Lower lobe of right lung (tissue), 2 donors: Measurements from ENCODE around the gene CSNK2A1. TPM values are rescaled to one million over a fixed set of nuclear protein-coding genes. Genes with fewer than 3 reads are reported as not detected.

Source experiments
- ATAC-seq, 2 donors: fragments of 200-7000 bp; cut with Tn5 transposase; one replicate each; pipeline ENCODE4 v1.9.1; 2020 to 2022; ENCODE audit warnings: mild to moderate bottlenecking in 2 of 2, moderate library complexity in 2 of 2
- DNase-seq: peaks from one replicate; pipeline ENCODE4 v3.0.0-alpha.2; 2020
- H3K27ac ChIP-seq: fragments of 200-600 bp; one replicate; pipeline ENCODE4 v1.8.0; 2022
- H3K27me3 ChIP-seq: fragments of 200-600 bp; one replicate; pipeline ENCODE4 v1.8.0; 2022; ENCODE audit warnings: low read depth
- H3K36me3 ChIP-seq: fragments of 200-600 bp; one replicate; pipeline ENCODE4 v1.8.0; 2022; ENCODE audit warnings: mild to moderate bottlenecking
- H3K4me1 ChIP-seq: fragments of 200-600 bp; one replicate; pipeline ENCODE4 v1.8.0; 2022
- H3K4me3 ChIP-seq: fragments of 200-600 bp; one replicate; pipeline ENCODE4 v1.8.0; 2022; ENCODE audit warnings: mild to moderate bottlenecking
- H3K9me3 ChIP-seq: fragments of 200-600 bp; one replicate; pipeline ENCODE4 v1.8.0; 2022
- intact Hi-C: fragments of 100-400 bp; cut with DNase I; formaldehyde crosslinking; loops from one replicate; pipeline ENCODE4 v1.11.0; 2022
- total RNA-seq: library from RNA; stranded (reverse); fragmentation: NEBNext Ultra II Directional; extraction: Animal tissue kit (Norgen Biotek cat#: 25700); gene quantifications from one replicate; pipeline ENCODE4 v1.2.1, GENCODE V29; 2021
- TF ChIP-seq, protein P1 (sequence below): fragments of 200-600 bp; IDR thresholded peaks from one replicate; pipeline ENCODE4 v1.8.0; 2022; ENCODE audit warnings: antibody characterized with exemption, mild to moderate bottlenecking
- donor health status: DM: no; HTN: yes; CAD: no; lungs with severe emphysema.

CSNK2A1 gene
- total RNA-seq, 1 donor from 2014 or later: 86.3 TPM

DNA sequence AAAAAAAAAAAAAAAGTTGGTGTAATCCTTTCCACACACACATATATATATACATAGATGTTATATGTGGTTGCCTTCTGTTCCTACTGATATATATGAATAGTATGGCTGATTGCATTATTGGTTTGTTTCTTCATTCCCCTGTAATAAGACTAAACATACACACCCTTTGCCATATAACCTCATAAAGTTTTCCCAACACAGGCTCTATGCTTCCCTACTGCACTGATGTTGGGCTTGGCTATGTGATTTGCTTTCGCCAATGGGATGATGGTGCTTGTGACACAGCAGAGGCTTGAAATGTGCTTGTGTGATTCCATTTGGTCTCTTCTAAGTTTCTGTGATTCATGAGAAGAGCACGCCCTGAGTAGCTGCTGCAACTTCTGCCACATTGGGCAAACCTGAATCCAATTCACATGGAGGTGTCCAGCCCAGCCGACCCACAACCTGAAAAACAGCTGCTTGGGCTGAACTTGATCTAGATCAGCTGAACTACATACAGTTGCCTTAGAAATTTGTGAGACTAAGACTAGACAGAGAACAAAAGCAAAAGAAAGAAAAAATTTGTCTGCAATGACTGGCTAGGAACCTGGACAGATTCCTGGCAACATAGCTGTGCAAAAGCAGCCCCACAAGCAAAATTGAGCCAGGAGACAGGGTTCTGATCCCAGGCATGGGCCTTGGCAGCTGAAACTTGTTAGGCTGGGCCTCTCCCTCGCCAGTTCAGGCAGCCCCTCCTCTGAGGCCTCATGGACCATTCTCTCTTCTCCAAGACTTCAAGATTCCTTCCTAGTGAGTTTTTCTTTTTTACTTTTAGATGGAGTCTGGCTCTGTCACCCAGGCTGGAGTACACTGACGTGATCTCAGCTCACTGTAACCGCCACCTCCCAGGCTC, 67.9 kb downstream of the CSNK2A1 start:
- Histone ChIP-seq H3K9me3 (no peaks in the 10 kb centered on the region), H3K27ac (no peak overlapping the region), H3K4me1 (no peaks in the 10 kb centered on the region), H3K36me3 (peaks cover 12% of the 10 kb centered on the region), H3K27me3 (no peaks in the 10 kb centered on the region), H3K4me3 (no peak overlapping the region)
- TF ChIP-seq, protein P1, sequence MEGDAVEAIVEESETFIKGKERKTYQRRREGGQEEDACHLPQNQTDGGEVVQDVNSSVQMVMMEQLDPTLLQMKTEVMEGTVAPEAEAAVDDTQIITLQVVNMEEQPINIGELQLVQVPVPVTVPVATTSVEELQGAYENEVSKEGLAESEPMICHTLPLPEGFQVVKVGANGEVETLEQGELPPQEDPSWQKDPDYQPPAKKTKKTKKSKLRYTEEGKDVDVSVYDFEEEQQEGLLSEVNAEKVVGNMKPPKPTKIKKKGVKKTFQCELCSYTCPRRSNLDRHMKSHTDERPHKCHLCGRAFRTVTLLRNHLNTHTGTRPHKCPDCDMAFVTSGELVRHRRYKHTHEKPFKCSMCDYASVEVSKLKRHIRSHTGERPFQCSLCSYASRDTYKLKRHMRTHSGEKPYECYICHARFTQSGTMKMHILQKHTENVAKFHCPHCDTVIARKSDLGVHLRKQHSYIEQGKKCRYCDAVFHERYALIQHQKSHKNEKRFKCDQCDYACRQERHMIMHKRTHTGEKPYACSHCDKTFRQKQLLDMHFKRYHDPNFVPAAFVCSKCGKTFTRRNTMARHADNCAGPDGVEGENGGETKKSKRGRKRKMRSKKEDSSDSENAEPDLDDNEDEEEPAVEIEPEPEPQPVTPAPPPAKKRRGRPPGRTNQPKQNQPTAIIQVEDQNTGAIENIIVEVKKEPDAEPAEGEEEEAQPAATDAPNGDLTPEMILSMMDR: no peak
- DNase-seq (no peak), ATAC-seq (no peak)
- intact Hi-C loops: loop anchor here (10.0 kb wide), 1 partner anchor 121 kb away; no protein-coding TSS in a partner anchor

DNA sequence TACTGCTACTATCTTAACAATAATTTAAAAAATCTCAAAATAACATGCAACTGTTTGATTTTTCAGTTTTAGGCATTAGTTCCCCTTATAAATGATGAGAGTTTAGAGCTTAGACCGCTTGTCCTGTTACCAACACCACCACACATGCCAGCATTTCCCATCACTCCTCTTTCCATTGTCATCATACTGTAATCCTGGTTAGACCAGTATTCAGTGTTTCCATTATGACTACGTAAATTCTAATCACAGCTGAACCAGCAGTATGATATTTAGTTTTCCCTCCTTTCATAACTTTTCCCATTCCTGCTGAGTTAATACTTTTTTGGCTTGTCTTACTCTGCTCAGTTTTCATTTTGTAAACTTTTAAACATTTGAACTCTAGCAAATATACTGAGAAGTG, 69.0 kb downstream of the CSNK2A1 start:
- Histone ChIP-seq H3K4me3 (no peak overlapping the region), H3K9me3 (no peaks in the 10 kb centered on the region), H3K36me3 (peaks cover 8% of the 10 kb centered on the region), H3K27me3 (no peaks in the 10 kb centered on the region), H3K4me1 (no peaks in the 10 kb centered on the region), H3K27ac (no peak overlapping the region)
- ATAC-seq: no peak
- intact Hi-C loops: loop anchor here (10.0 kb wide), 1 partner anchor 120 kb away; no protein-coding TSS in a partner anchor
- no peak for DNase-seq
- TF ChIP-seq, protein P1: no peak

DNA sequence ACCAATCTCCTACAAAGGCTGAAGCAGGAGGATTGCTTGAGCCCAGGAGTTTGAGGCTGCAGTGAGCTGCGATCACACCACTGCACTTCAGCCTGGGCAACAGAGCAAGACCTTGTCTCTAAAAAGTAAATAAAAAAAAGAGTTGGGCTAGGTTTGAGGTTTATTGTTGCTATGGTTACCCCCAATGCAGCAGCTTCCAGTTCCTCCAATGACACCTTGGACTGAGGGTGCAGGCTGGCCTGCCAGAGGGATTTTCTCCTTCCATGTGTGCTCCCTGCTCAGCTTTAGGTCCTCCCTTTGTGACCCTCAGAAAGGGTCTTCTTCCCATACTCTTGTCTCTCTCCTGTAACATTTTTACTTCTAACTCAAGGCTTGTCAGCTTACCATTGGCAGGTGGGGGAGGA, 70.7 kb downstream of the CSNK2A1 start:
- no peak overlapping the region for H3K27ac ChIP-seq
- H3K27me3 ChIP-seq: no peaks in the 10 kb centered on the region
- TF ChIP-seq, protein P1: no peak
- no peaks in the 10 kb centered on the region for H3K9me3 ChIP-seq
- ATAC-seq (no peak), DNase-seq (no peak)
- peaks cover 2% of the 10 kb centered on the region for H3K36me3 ChIP-seq
- intact Hi-C loops: loop anchor here (10.0 kb wide), 1 partner anchor 118 kb away; no protein-coding TSS in a partner anchor
- H3K4me3 ChIP-seq: no peak overlapping the region
- no peaks in the 10 kb centered on the region for H3K4me1 ChIP-seq

DNA sequence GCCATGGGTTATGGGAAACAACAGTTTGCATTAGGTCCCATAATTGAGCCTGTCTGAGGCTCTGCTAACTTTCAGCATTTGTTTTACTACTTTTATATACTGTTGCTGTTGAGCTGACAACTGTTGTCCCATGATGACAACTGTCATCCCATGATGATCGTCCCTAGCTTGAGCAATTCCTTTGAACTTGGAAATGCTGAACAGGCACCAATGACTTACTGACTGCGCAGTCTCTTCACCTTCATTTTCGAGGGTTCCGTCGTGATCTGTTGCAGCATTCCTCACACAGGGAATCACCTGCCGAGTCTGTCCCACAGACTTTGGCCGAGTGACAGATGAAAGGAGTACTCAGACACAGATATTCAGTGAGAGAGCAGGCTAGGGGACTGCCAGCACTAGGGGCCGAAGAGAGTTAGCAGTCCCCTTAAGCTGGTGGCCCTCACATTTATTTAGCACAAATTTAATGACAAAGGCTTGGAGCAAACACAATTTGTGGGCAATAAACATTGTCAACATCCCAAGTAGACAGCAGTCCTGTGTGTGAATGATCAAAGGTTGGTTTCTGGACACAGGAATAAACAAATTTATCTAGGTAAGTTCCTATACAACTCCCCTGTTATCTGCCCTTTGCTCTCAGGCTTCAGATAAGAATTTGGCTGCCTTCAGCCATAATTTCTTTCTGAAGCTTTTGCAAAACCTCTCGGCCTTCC, 71.3 kb downstream of the CSNK2A1 start:
- no peak for ATAC-seq
- Histone ChIP-seq H3K4me3 (no peak overlapping the region), H3K36me3 (no peaks in the 10 kb centered on the region), H3K27me3 (no peaks in the 10 kb centered on the region), H3K27ac (no peak overlapping the region), H3K9me3 (no peaks in the 10 kb centered on the region), H3K4me1 (no peaks in the 10 kb centered on the region)
- TF ChIP-seq, protein P1: no peak
- intact Hi-C loops: loop anchor here (10.0 kb wide), 1 partner anchor 117 kb away; no protein-coding TSS in a partner anchor
- no peak for DNase-seq

DNA sequence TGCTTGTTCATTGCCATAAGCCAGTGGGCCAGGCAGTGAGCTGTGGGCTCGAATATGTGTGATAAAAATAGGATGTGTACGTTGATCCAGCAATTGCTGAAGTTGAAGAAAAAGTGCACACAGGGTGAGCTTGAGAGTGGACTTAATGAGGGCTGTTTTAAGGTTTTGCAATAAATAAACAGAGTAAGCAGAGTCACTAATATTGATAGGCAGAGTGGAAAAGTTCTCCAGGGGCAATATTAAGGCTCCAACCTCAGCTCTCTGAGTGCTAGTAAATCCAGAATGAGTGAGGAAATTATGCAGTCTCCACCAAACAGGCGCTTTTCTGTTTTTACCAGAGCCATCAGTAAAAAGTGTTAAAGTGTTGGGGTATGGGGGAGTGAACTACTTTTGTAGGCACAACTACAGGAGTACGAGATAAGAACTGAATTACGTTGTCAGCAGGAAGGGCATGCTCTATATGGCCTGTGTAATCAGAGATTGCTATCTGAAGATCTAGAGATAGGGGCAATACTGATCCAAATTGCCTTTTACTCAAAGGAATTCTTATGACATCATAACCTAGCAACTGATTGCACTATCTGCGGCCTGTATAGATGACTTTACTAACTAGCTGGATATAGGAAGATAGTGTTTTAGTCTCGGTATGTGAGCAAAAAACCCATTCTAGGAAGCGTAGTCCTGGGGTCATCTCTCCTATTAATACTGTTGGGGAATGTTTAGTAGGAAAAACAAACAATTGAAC, 73.7 kb downstream of the CSNK2A1 start:
- Histone ChIP-seq H3K27ac (no peak overlapping the region), H3K4me3 (no peak overlapping the region), H3K9me3 (no peaks in the 10 kb centered on the region), H3K4me1 (no peaks in the 10 kb centered on the region), H3K27me3 (no peaks in the 10 kb centered on the region), H3K36me3 (no peaks in the 10 kb centered on the region)
- ATAC-seq: no peak
- intact Hi-C loops: loop anchor here (10.0 kb wide), 1 partner anchor 115 kb away; no protein-coding TSS in a partner anchor
- DNase-seq: no peak
- TF ChIP-seq, protein P1: no peak
